AG09319 (cell line): ENCODE data around the gene KAT6B.
"Not testable (repeated sequence)": the region's sequence is repeated elsewhere in the genome, so short reads cannot be mapped to it uniquely, and the experiment has no call there.

Source experiments
- DNase-seq: peaks from one replicate; pipeline ENCODE4 v3.0.0-alpha.2; 2010; ENCODE audit warnings: low read depth; ENCODE audit errors: extremely low read depth
- TF ChIP-seq, protein P1 (sequence below): IDR thresholded peaks from 2 replicates; pipeline ENCODE4 v1.5.1; 2011; ENCODE audit warnings: low read depth, mild to moderate bottlenecking, inconsistent platforms, low read length, moderate library complexity

The KAT6B gene

DNA sequence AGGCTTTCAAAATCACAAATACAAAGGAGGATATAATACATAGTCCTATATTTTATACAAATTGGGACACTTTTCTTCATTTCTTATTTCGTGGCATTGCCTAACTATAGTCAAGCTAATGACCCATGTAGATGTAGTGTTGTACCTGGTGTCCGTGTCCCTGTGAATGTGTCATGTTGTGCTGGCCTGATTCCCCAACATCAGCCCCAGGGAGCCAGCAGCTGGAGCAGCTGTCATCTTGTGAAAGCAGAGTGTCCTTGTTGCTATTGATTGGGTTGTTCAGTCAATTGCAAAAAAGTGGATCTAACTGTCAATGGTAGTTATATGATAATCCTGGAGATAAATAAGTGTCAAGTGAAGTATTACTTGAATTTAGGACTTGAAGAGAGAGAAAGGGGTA, 86.3 kb downstream of the KAT6B start:
- TF ChIP-seq, protein P1, sequence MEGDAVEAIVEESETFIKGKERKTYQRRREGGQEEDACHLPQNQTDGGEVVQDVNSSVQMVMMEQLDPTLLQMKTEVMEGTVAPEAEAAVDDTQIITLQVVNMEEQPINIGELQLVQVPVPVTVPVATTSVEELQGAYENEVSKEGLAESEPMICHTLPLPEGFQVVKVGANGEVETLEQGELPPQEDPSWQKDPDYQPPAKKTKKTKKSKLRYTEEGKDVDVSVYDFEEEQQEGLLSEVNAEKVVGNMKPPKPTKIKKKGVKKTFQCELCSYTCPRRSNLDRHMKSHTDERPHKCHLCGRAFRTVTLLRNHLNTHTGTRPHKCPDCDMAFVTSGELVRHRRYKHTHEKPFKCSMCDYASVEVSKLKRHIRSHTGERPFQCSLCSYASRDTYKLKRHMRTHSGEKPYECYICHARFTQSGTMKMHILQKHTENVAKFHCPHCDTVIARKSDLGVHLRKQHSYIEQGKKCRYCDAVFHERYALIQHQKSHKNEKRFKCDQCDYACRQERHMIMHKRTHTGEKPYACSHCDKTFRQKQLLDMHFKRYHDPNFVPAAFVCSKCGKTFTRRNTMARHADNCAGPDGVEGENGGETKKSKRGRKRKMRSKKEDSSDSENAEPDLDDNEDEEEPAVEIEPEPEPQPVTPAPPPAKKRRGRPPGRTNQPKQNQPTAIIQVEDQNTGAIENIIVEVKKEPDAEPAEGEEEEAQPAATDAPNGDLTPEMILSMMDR = no peak
- no peak for DNase-seq

DNA sequence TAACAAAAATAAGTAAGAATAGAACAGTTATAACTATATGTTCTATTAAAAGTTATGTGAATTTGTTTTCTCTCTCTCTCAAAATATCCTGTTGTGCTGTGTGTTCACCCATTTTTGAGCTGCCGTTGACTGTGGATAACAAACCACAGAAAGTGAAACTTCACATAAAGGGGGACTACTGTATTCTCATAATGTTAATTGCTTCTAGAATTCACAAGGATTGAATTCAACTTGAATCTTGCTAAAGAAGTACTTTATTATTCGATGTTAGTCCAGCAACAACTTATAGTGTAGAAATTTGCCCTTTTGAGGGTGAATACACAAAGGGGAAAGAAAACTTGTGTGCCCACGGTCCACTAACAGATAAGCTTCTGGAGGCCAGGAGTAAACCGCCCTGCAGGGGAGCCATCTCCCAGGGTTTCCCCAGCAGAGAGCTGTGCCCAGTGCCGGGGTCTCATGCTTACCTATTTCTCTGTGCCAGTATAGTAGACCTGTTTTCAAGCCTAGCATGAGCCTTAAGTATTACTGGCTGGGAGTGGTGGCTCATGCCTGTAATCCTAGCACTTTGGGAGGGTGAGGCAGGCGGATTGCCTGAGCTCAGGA, 87.1 kb downstream of the KAT6B start:
- TF ChIP-seq, protein P1 = no peak
- no peak for DNase-seq

DNA sequence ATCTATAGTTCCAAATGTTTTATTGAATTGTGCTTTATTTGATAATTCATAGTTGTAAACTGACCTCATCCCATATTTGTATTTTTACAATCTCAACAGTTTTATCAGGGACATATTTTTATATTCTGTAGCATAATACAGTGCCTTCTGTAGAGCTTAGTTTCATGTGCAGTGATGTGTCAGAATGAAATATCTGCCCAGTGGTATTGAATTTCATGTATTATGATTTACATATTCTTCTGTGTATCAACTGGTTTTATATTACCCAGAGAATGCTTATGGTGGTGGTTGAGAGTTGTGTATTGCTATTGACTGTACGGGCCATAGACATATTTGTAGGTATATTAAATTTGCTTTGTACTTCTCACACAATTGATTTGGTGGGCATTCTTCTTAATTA, 89.9 kb downstream of the KAT6B start:
- TF ChIP-seq, protein P1 = no peak
- no peak for DNase-seq

DNA sequence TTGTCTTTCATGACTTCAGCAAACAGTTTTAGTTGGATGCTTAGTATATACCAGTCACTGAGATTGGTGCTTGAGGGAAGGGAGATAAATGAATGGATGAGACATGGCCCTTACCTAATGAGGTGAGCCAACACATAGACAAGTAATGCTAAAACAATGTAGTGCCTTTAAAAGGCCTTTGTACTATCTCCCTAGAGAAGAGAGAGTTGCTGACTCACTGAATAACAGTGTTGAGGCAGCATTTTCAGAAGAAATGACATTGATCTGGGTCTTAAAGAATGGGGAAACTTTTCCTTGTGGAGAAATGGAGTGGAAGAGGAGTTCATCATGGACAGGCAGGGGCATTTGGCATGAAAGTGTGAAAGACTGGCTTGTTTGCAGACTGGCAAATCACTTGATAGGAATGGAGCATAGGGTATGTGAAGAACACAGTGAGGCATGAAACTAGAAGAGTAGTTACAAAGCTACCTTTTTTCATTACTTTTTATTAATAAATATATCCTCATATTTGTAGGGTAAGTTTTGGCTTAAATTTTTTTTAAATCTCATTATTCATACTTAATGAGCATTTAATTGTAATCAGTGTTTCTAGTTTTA, 91.2 kb downstream of the KAT6B start:
- TF ChIP-seq, protein P1 = no peak
- no peak for DNase-seq

DNA sequence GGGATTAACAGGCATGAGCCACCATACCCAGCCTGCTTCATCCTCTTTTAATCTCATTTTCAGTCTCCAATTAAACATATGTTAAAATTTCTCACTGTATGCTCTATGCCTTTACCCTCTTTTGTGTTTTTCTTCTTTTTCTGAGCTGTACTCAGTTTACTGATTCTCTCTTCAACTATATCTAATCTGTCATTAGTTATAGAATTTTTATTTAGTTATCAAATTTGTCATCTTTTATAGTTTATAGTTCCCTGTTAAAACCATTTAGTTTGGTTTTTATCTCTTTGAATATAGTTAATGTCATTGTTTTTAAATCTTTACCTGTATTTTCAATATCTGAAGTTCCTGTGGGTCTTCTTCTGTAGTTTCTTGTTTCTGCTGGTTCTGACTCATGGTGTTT, 93.3 kb downstream of the KAT6B start:
- DNase-seq = no peak
- TF ChIP-seq, protein P1 = no peak

DNA sequence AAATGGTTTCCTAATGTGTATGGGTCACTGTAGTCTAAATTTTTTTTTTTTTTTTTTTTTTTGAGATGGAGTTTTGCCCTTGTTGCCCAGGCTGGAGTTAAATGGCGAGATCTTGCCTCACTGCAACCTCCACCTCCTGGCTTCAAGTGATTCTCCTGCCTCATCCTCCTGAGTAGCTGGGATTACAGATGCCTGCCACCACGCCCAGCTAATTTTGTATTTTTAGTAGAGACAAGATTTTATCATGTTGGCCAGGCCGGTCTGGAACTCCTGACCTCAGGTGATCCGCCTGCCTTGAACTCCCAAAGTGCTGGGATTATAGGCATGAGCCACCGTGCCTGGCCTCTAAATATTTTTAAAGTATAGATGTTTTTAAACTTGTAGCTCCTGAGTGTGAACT, 94.7 kb downstream of the KAT6B start:
- not testable (repeated sequence) for DNase-seq

DNA sequence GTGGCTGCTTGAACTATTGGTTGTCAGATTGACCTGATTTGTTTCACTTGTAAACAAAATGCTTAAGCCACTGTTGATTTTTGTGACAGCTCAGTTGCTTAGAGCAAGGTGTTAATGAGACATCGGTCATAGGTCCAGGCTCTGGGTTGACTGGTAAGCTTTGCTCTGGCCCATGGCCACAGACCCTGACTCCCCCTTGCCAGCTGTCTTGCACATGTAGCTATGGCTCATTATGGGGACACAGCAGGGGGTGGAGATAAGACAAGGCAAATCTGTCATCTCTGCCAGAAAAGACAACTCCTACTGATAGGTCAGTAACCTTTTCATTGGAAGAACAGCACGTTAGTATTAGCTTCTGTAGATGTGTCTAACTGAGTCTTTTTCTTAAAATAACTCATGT, 95.3 kb downstream of the KAT6B start:
- no peak for DNase-seq
- TF ChIP-seq, protein P1 = no peak

DNA sequence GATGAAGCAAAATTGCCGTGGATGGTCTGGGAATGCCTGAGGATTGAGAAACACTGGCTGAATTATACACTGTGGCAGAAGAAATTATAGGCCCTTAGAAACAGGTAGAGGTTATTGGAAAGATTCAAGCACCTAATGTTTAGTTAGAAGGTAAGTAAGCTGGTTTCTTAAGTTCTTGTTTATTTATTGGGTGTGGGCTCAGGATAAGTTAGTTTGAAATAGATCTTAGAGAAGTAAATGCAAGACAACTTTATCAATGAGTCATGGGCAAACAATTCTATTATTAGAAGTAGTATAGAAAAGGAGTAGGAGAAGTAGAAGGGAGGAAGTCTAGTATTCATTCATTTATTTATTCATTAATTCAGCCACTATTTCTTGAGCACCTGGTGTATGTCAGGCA, 96.5 kb downstream of the KAT6B start:
- TF ChIP-seq, protein P1 = no peak
- no peak for DNase-seq
